SU-DHL-6 (cell line): ENCODE measurements around the gene TNFRSF19.

Experiments used
- H2AFZ ChIP-seq: fragments of 200-600 bp; sonication (generic); 2 replicates; pipeline ENCODE4 v1.6.1; 2014; ENCODE audit warnings: low read depth, mild to moderate bottlenecking, moderate library complexity, mixed read lengths, antibody characterized with exemption, low read length; ENCODE audit not compliant: severe bottlenecking
- H3F3A ChIP-seq: fragments of 200-600 bp; shearing (Covaris generic); 2 replicates; pipeline ENCODE4 v1.6.0; 2016; ENCODE audit warnings: antibody characterized with exemption, mild to moderate bottlenecking; ENCODE audit not compliant: insufficient read depth
- H3K27ac ChIP-seq: fragments of 200-600 bp; sonication (generic); 2 replicates; pipeline ENCODE4 v1.5.1; 2016; ENCODE audit warnings: low read depth, mild to moderate bottlenecking, low read length, moderate library complexity, mixed read lengths
- H3K27me3 ChIP-seq: fragments of 200-600 bp; sonication (generic), shearing (Covaris generic); 2 replicates; pipeline ENCODE4 v1.6.0; 2014; ENCODE audit warnings: mild to moderate bottlenecking, low read length
- H3K36me3 ChIP-seq: fragments of 200-600 bp; sonication (generic); 2 replicates; pipeline ENCODE4 v1.6.1; 2014; ENCODE audit warnings: mild to moderate bottlenecking, low read length, mixed read lengths
- H3K4me2 ChIP-seq: fragments of 300-600, 200-600 bp; shearing (Covaris generic), sonication (generic); 2 replicates; pipeline ENCODE4 v1.6.0; 2014; ENCODE audit warnings: low read length, low read depth, mild to moderate bottlenecking; ENCODE audit not compliant: poor library complexity, severe bottlenecking
- H3K4me3 ChIP-seq: fragments of 200-600 bp; sonication (generic); 2 replicates; pipeline ENCODE4 v1.5.1; 2014; ENCODE audit warnings: antibody characterized with exemption, low read length, mild to moderate bottlenecking, mixed read lengths; ENCODE audit not compliant: insufficient read depth, poor library complexity, severe bottlenecking
- H3K79me2 ChIP-seq: fragments of 200-600 bp; sonication (generic); 2 replicates; pipeline ENCODE4 v1.6.1; 2014; ENCODE audit warnings: mild to moderate bottlenecking, low read length, moderate library complexity; ENCODE audit not compliant: insufficient read depth
- H3K9ac ChIP-seq: fragments of 200-600 bp; sonication (generic); 2 replicates; pipeline ENCODE4 v1.7.0; 2014; ENCODE audit warnings: mild to moderate bottlenecking, low read length
- H3K9me2 ChIP-seq: fragments of 200-600 bp; sonication (generic); replicated peaks from 2 replicates; pipeline ENCODE4 v1.6.1; 2014; ENCODE audit warnings: low read length; ENCODE audit not compliant: insufficient read depth
- H3K9me3 ChIP-seq: fragments of 200-600 bp; sonication (generic); 2 replicates; pipeline ENCODE4 v1.6.1; 2014; ENCODE audit warnings: low read length, mixed read lengths; ENCODE audit not compliant: insufficient read depth
- H4K20me1 ChIP-seq: fragments of 200-600 bp; sonication (generic); 2 replicates; pipeline ENCODE4 v1.6.1; 2014; ENCODE audit warnings: low read depth, mild to moderate bottlenecking, antibody characterized with exemption, low read length, moderate library complexity, mixed read lengths
- EZH2phosphoT487 ChIP-seq: fragments of 200-600 bp; sonication (generic), shearing (Covaris generic); conservative IDR thresholded peaks from 2 replicates; pipeline ENCODE4 v1.6.1; 2018; ENCODE audit warnings: mild to moderate bottlenecking, antibody characterized with exemption, low read length, moderate library complexity, mixed read lengths
- TF ChIP-seq, protein P1 (sequence below): fragments of 200-600 bp; sonication (generic); IDR thresholded peaks from one replicate; pipeline ENCODE4 v1.5.1; 2017; ENCODE audit warnings: antibody characterized with exemption, mild to moderate bottlenecking, low read length, moderate library complexity; ENCODE audit not compliant: insufficient read depth, poor library complexity, severe bottlenecking

Gene TNFRSF19

GRCh38 chr13:23578411-23579071 is 8.3 kb downstream of the TNFRSF19 start:
- no peak overlapping the region for H3K4me2 ChIP-seq
- no peak overlapping the region for H2AFZ ChIP-seq
- no peaks in the 10 kb centered on the region for H4K20me1 ChIP-seq
- no peaks in the 10 kb centered on the region for H3K9me2 ChIP-seq
- H3K9ac ChIP-seq = no peak overlapping the region
- no peak overlapping the region for H3K27ac ChIP-seq
- H3K9me3 ChIP-seq = no peaks in the 10 kb centered on the region
- no peaks in the 10 kb centered on the region for H3K79me2 ChIP-seq
- TF ChIP-seq, protein P1, sequence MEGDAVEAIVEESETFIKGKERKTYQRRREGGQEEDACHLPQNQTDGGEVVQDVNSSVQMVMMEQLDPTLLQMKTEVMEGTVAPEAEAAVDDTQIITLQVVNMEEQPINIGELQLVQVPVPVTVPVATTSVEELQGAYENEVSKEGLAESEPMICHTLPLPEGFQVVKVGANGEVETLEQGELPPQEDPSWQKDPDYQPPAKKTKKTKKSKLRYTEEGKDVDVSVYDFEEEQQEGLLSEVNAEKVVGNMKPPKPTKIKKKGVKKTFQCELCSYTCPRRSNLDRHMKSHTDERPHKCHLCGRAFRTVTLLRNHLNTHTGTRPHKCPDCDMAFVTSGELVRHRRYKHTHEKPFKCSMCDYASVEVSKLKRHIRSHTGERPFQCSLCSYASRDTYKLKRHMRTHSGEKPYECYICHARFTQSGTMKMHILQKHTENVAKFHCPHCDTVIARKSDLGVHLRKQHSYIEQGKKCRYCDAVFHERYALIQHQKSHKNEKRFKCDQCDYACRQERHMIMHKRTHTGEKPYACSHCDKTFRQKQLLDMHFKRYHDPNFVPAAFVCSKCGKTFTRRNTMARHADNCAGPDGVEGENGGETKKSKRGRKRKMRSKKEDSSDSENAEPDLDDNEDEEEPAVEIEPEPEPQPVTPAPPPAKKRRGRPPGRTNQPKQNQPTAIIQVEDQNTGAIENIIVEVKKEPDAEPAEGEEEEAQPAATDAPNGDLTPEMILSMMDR = no peak
- TF ChIP-seq EZH2phosphoT487 = no peak
- no peaks in the 10 kb centered on the region for H3K36me3 ChIP-seq
- no peaks in the 10 kb centered on the region for H3K27me3 ChIP-seq
- H3K4me3 ChIP-seq = no peak overlapping the region
- H3F3A ChIP-seq = no peaks in the 10 kb centered on the region

- Histone ChIP-seq H3K4me2 (no peak overlapping the region), H3K4me3 (no peak overlapping the region), H3K36me3 (no peaks in the 10 kb centered on the region), H3K79me2 (no peaks in the 10 kb centered on the region), H3K9me2 (no peaks in the 10 kb centered on the region), H3K27me3 (no peaks in the 10 kb centered on the region), H4K20me1 (no peaks in the 10 kb centered on the region), H3F3A (no peaks in the 10 kb centered on the region), H3K9ac (no peak overlapping the region), H3K27ac (no peak overlapping the region), H2AFZ (no peak overlapping the region), H3K9me3 (no peaks in the 10 kb centered on the region)
- TF ChIP-seq, protein P1 = no peak
- no peak for TF ChIP-seq EZH2phosphoT487
Measured at GRCh38 chr13:23579072-23579895, 9.1 kb downstream of the TNFRSF19 start.

DNA sequence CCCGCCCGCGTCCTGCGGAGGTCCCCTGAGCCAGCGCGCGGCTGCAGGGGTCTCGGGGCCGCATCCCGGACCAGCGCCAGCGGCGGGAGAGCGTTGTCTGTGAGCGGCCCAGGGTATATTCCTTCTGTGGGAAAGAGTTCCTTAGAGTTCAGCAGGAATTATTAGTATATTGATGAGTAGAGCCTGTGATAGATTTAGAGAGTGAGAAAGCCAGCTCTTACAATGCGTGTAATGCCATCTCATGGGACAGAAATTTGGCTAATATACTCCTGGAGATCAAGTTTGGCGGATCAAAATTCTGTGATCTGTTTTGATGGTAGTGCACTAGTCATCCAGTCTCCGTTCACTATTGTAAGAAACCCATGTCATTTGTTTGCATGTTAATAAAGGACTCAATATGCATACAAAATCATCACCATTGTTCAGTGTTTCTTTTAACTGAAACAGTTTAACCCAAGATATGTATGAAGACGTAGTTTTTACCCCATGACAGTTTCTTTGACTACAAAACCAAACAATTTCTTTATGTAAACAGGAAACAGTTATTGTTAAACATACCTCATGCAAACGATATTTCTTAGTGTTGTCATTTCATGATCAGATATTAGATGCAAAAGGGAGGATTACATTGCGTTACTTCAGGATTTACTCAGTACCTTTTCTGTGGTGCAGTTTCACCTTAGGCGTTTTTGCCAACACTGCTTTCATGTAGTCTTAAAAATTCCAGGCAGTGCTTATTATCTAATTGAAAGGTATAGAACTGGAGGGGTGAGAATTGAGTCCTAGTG is 9.9 kb downstream of the TNFRSF19 start:
- no peaks in the 10 kb centered on the region for H3K9me2 ChIP-seq
- TF ChIP-seq EZH2phosphoT487 = no peak
- TF ChIP-seq, protein P1 = no peak
- no peaks in the 10 kb centered on the region for H3K79me2 ChIP-seq
- no peak overlapping the region for H3K4me3 ChIP-seq
- no peaks in the 10 kb centered on the region for H3F3A ChIP-seq
- no peak overlapping the region for H3K9ac ChIP-seq
- H2AFZ ChIP-seq = no peak overlapping the region
- H3K27ac ChIP-seq = no peak overlapping the region
- no peaks in the 10 kb centered on the region for H3K27me3 ChIP-seq
- H3K4me2 ChIP-seq = no peak overlapping the region
- H3K9me3 ChIP-seq = no peaks in the 10 kb centered on the region
- no peaks in the 10 kb centered on the region for H4K20me1 ChIP-seq
- H3K36me3 ChIP-seq = no peaks in the 10 kb centered on the region
